ENCODE measurements around the gene TRIM41. TPM values are rescaled to one million over a fixed set of nuclear protein-coding genes. Genes with fewer than 3 reads are reported as not detected.

The TRIM41 gene
- total RNA-seq, 2 donors from 2014 or later, result 16.9 to 28.3 TPM

GRCh38 chr5:181217111-181217802, 5.8 kb upstream of the TRIM41 start:
- intact Hi-C loops (cut with DNase I), result no loop called here

DNA sequence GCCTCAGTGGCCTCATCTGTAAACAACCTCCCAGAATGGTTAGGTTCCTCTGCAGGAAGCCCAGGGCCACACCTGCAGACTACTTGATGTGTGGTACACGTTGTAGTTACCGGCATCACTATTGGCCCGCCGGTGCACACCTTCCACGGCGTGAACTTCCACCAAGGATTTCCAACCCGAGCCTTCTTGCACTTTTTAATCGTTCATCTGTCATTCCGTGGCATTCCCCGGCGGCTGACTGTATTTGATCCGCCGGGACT, 5.3 kb upstream of the TRIM41 start:
- Histone ChIP-seq H3K36me3 (no peaks in the 10 kb centered on the region), H3K4me1 (replicated peaks) (no peaks in the 10 kb centered on the region), H3K27me3 (replicated peaks; ENCODE audit: insufficient read depth) (no peaks in the 10 kb centered on the region), H3K27ac (peak overlapping the region; percentile 59 to 60), H3K9me3 (no peaks in the 10 kb centered on the region), H3K4me3 (peak overlapping the region; percentile 29 to 30)
- 6% methylated on average over 13 of the region's 13 CpGs for WGBS
- intact Hi-C loops (cut with DNase I), result loop anchor here (1.0 kb wide), 1 partner anchor 29 kb away; no protein-coding TSS in a partner anchor
- TF ChIP-seq POLR2AphosphoS5 (IDR thresholded peaks at IDR 0.05), result no peak
- TF ChIP-seq, protein P1, sequence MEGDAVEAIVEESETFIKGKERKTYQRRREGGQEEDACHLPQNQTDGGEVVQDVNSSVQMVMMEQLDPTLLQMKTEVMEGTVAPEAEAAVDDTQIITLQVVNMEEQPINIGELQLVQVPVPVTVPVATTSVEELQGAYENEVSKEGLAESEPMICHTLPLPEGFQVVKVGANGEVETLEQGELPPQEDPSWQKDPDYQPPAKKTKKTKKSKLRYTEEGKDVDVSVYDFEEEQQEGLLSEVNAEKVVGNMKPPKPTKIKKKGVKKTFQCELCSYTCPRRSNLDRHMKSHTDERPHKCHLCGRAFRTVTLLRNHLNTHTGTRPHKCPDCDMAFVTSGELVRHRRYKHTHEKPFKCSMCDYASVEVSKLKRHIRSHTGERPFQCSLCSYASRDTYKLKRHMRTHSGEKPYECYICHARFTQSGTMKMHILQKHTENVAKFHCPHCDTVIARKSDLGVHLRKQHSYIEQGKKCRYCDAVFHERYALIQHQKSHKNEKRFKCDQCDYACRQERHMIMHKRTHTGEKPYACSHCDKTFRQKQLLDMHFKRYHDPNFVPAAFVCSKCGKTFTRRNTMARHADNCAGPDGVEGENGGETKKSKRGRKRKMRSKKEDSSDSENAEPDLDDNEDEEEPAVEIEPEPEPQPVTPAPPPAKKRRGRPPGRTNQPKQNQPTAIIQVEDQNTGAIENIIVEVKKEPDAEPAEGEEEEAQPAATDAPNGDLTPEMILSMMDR (IDR thresholded peaks at IDR 0.05), result no peak
- no peak for TF ChIP-seq POLR2A (IDR thresholded peaks at IDR 0.05)
- DNase-seq (ENCODE audit: low spot score), result no peak

More at GRCh38 chr5:181217111-181217802, 5.8 kb upstream of the TRIM41 start:
- DNase-seq (ENCODE audit: low spot score), result no peak
- no peaks in the 10 kb centered on the region for H3K36me3 ChIP-seq
- peak overlapping the region; percentile 59 to 60 for H3K27ac ChIP-seq
- H3K9me3 ChIP-seq, result no peaks in the 10 kb centered on the region
- under 1% methylated on average over 41 of the region's 46 CpGs for WGBS
- no peaks in the 10 kb centered on the region for H3K27me3 ChIP-seq (replicated peaks; ENCODE audit: insufficient read depth)
- H3K4me1 ChIP-seq (replicated peaks), result no peaks in the 10 kb centered on the region
- TF ChIP-seq, protein P1 (IDR thresholded peaks at IDR 0.05), result no peak
- TF ChIP-seq POLR2AphosphoS5 (IDR thresholded peaks at IDR 0.05) (no peak), POLR2A (IDR thresholded peaks at IDR 0.05) (no peak)
- H3K4me3 ChIP-seq, result peak overlapping the region; percentile 29 to 30

GRCh38 chr5:181218795-181219124, 4.3 kb upstream of the TRIM41 start:
- H3K9me3 ChIP-seq, result no peaks in the 10 kb centered on the region
- H3K4me3 ChIP-seq, result peak overlapping the region; percentile 1 to 30
- TF ChIP-seq, protein P1 (IDR thresholded peaks at IDR 0.05), result no peak
- TF ChIP-seq POLR2A (IDR thresholded peaks at IDR 0.05) (no peak), POLR2AphosphoS5 (IDR thresholded peaks at IDR 0.05) (no peak)
- no peaks in the 10 kb centered on the region for H3K4me1 ChIP-seq (replicated peaks)
- no peaks in the 10 kb centered on the region for H3K27me3 ChIP-seq (replicated peaks; ENCODE audit: insufficient read depth)
- peak overlapping the region; percentile 34 to 59 for H3K27ac ChIP-seq
- 39% methylated on average over 10 of the region's 10 CpGs for WGBS
- no peaks in the 10 kb centered on the region for H3K36me3 ChIP-seq
- intact Hi-C loops (cut with DNase I), result loop anchor here (1.0 kb wide), 1 partner anchor 30 kb away; no protein-coding TSS in a partner anchor
- DNase-seq (ENCODE audit: low spot score), result no peak

- H3K4me3 ChIP-seq, result no peak overlapping the region
- 66% methylated on average over 49 of the region's 49 CpGs for WGBS
- H3K27me3 ChIP-seq (replicated peaks; ENCODE audit: insufficient read depth), result no peaks in the 10 kb centered on the region
- no peaks in the 10 kb centered on the region for H3K36me3 ChIP-seq
- no peaks in the 10 kb centered on the region for H3K4me1 ChIP-seq (replicated peaks)
- DNase-seq (ENCODE audit: low spot score), result no peak
- H3K9me3 ChIP-seq, result no peaks in the 10 kb centered on the region
- intact Hi-C loops (cut with DNase I), result no loop called here
- no peak for TF ChIP-seq POLR2A (IDR thresholded peaks at IDR 0.05)
- TF ChIP-seq, protein P1 (IDR thresholded peaks at IDR 0.05), result no peak
- TF ChIP-seq POLR2AphosphoS5 (IDR thresholded peaks at IDR 0.05), result no peak
- H3K27ac ChIP-seq, result no peak overlapping the region
Measured at GRCh38 chr5:181219262-181220177, 3.6 kb upstream of the TRIM41 start.

All from prostate gland (tissue), 2 donors.